OCI-LY3 (cell line): ENCODE measurements around the gene SYT1.

Source experiments
- H2AFZ ChIP-seq: fragments of 200-600, 300-600 bp; shearing (Covaris generic); 2 replicates; pipeline ENCODE4 v1.6.0; 2014; ENCODE audit warnings: antibody characterized with exemption, low read depth, low read length
- H3K27ac ChIP-seq: fragments of 200-600, 300-600 bp; sonication (generic); 2 replicates; pipeline ENCODE4 v1.5.1; 2014; ENCODE audit warnings: mild to moderate bottlenecking, low read length, moderate library complexity, mixed read lengths
- H3K27me3 ChIP-seq: fragments of 200-600, 300-600 bp; sonication (generic); 2 replicates; pipeline ENCODE4 v1.6.1; 2014; ENCODE audit warnings: low read depth, low read length, mixed read lengths
- H3K36me3 ChIP-seq: fragments of 200-600, 300-600 bp; sonication (generic); replicated peaks from 2 replicates; pipeline ENCODE3; 2014; ENCODE audit warnings: low read depth, low read length, mixed read lengths
- H3K4me1 ChIP-seq: fragments of 300-600, 200-600 bp; sonication (generic); 2 replicates; pipeline ENCODE4 v1.6.1; 2014; ENCODE audit warnings: low read length, mixed read lengths
- H3K4me2 ChIP-seq: fragments of 200-600, 300-600 bp; sonication (generic); 2 replicates; pipeline ENCODE4 v1.6.1; 2014; ENCODE audit warnings: low read length, mixed read lengths
- H3K4me3 ChIP-seq: fragments of 300-600, 200-600 bp; sonication (generic); 2 replicates; pipeline ENCODE4 v1.5.1; 2014; ENCODE audit warnings: antibody characterized with exemption, mild to moderate bottlenecking, low read length, moderate library complexity
- H3K79me2 ChIP-seq: fragments of 300-600, 200-600 bp; shearing (Covaris generic); 2 replicates; pipeline ENCODE4 v1.6.1; 2014; ENCODE audit warnings: mild to moderate bottlenecking, low read length, mixed read lengths
- H3K9ac ChIP-seq: fragments of 300-600, 200-600 bp; shearing (Covaris generic); 2 replicates; pipeline ENCODE4 v1.6.0; 2014; ENCODE audit warnings: mild to moderate bottlenecking, low read length, moderate library complexity
- H3K9me3 ChIP-seq: fragments of 200-600, 300-600 bp; shearing (Covaris generic); 2 replicates; pipeline ENCODE4 v1.6.1; 2014; ENCODE audit warnings: low read length, mixed read lengths; ENCODE audit not compliant: insufficient read depth
- H4K20me1 ChIP-seq: fragments of 200-600, 300-600 bp; sonication (generic); 2 replicates; pipeline ENCODE4 v1.6.1; 2016; ENCODE audit warnings: low read length, mixed read lengths; ENCODE audit not compliant: insufficient read depth
- EZH2phosphoT487 ChIP-seq: fragments of 200-600 bp; shearing (Covaris generic); IDR thresholded peaks from 2 replicates; pipeline ENCODE4 v1.6.1; 2018; ENCODE audit warnings: antibody characterized with exemption, mixed run types, low read depth
- TF ChIP-seq, protein P1 (sequence below): fragments of 200-600, 300-600 bp; sonication (generic); IDR thresholded peaks from 2 replicates; pipeline ENCODE4 v1.5.1; 2014; ENCODE audit warnings: antibody characterized with exemption, low read length, low read depth

Gene SYT1

DNA sequence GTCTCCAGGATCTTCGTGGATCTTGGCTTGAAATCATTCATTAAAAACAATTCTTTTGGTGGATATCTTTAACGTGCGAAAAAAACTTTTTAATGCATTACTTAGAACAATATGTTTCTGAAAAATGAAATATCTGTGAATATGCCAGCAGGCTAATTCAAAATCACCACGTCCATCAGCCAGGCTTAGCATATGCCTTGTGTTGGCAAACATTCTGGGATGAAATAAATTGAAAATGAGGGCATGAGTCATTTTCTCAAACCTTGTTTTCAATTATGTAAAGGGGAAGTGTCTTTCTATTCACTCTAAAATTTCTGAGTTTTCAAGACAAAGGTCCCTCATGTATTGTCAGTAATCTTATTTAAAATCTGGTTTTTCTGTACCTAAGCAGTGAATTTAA is 432.3 kb downstream of the SYT1 start:
- no peaks in the 10 kb centered on the region for H3K27me3 ChIP-seq

DNA sequence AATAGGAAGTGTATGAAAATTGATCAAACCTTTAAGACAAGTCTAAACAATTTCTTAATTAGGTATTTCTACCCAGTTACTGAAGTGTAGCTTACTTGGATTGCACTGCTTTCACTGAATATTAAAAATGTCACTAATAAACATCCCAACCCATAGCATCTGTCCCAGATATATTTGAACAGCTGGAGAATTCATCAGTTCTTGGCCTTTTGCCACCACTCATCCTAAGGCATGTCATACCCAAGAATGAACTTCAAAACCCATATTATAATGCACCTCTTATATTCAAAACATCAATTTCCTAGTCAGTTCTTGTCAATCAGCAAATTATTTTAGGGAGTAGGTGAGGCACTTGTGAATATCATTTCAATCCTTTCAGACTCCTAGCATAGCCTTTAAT is 433.9 kb downstream of the SYT1 start:
- H2AFZ ChIP-seq = no peak overlapping the region

More for the DNA sequence above, 432.3 kb downstream of the SYT1 start:
- H4K20me1 ChIP-seq = no peaks in the 10 kb centered on the region
- no peaks in the 10 kb centered on the region for H3K4me1 ChIP-seq
- H3K36me3 ChIP-seq = no peaks in the 10 kb centered on the region
- TF ChIP-seq, protein P1, sequence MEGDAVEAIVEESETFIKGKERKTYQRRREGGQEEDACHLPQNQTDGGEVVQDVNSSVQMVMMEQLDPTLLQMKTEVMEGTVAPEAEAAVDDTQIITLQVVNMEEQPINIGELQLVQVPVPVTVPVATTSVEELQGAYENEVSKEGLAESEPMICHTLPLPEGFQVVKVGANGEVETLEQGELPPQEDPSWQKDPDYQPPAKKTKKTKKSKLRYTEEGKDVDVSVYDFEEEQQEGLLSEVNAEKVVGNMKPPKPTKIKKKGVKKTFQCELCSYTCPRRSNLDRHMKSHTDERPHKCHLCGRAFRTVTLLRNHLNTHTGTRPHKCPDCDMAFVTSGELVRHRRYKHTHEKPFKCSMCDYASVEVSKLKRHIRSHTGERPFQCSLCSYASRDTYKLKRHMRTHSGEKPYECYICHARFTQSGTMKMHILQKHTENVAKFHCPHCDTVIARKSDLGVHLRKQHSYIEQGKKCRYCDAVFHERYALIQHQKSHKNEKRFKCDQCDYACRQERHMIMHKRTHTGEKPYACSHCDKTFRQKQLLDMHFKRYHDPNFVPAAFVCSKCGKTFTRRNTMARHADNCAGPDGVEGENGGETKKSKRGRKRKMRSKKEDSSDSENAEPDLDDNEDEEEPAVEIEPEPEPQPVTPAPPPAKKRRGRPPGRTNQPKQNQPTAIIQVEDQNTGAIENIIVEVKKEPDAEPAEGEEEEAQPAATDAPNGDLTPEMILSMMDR = no peak
- no peak for TF ChIP-seq EZH2phosphoT487
- no peaks in the 10 kb centered on the region for H3K79me2 ChIP-seq
- H3K4me2 ChIP-seq = no peak overlapping the region
- no peaks in the 10 kb centered on the region for H3K9me3 ChIP-seq
- H3K4me3 ChIP-seq = no peak overlapping the region
- no peak overlapping the region for H2AFZ ChIP-seq
- H3K9ac ChIP-seq = no peak overlapping the region
- H3K27ac ChIP-seq = no peak overlapping the region

DNA sequence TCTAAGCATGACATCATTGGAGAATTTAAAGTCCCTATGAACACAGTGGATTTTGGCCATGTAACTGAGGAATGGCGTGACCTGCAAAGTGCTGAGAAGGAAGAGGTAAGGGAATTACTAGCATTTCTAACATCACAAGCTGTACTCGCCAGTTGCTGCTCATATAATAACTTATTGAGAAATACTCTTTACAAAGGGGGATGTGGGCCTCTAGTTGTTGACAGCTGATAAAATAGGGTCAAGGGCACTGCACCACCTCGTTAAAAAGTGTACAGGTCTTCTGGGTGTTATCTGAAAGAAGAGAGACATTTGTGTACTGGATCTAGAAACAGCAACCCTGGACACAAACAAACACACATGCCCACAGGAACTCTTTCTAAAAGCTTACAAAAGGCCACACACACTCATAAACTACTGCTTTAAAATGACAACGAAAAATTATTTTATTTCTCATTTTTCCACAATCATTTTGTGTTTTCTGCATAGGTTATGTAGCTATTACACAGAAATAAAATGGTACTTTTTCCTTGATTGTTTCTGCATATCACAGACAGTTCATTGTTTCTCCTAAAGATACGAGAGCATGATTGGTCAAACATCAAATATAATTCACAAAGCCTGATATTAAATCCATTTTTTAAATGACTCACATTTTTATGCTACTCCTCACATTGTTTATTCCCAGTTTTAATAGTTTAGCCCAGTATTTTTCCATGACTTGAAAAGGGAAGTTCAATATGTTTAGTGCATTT is 435.0 kb downstream of the SYT1 start:
- H3K4me3 ChIP-seq = no peak overlapping the region
- no peak for TF ChIP-seq EZH2phosphoT487
- TF ChIP-seq, protein P1 = no peak
- no peaks in the 10 kb centered on the region for H3K4me1 ChIP-seq
- no peaks in the 10 kb centered on the region for H3K36me3 ChIP-seq
- no peak overlapping the region for H3K4me2 ChIP-seq
- H3K9me3 ChIP-seq = no peaks in the 10 kb centered on the region
- no peak overlapping the region for H2AFZ ChIP-seq
- no peaks in the 10 kb centered on the region for H3K79me2 ChIP-seq
- no peak overlapping the region for H3K9ac ChIP-seq
- no peak overlapping the region for H3K27ac ChIP-seq
- no peaks in the 10 kb centered on the region for H3K27me3 ChIP-seq
- no peaks in the 10 kb centered on the region for H4K20me1 ChIP-seq

More for the DNA sequence above, 433.9 kb downstream of the SYT1 start:
- no peak overlapping the region for H3K4me2 ChIP-seq
- TF ChIP-seq EZH2phosphoT487 = no peak
- TF ChIP-seq, protein P1 = no peak
- no peaks in the 10 kb centered on the region for H3K27me3 ChIP-seq
- no peaks in the 10 kb centered on the region for H3K79me2 ChIP-seq
- no peaks in the 10 kb centered on the region for H3K4me1 ChIP-seq
- no peak overlapping the region for H3K27ac ChIP-seq
- H4K20me1 ChIP-seq = no peaks in the 10 kb centered on the region
- H3K36me3 ChIP-seq = no peaks in the 10 kb centered on the region
- H3K4me3 ChIP-seq = no peak overlapping the region
- no peaks in the 10 kb centered on the region for H3K9me3 ChIP-seq
- no peak overlapping the region for H3K9ac ChIP-seq

DNA sequence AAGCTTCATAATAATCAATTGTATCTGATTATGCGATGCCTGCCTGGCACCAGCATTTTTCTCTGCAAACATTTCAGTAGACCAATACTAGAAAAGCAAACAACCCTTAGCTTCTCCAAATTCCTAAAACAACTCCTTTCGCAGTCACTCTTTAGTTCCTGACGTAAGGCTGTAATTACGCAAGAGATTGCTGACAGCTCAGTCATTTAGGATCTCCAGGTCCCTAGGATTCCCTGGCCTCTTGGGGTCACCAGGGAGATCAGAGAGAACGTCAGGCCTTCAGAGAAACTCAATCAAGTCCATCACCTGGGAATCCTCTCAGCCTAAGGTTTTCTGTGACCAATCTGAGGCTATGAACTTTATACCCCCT is 435.6 kb downstream of the SYT1 start:
- no peak overlapping the region for H3K4me2 ChIP-seq
- H3K4me1 ChIP-seq = no peaks in the 10 kb centered on the region
- no peak overlapping the region for H2AFZ ChIP-seq
- no peak overlapping the region for H3K4me3 ChIP-seq
- no peaks in the 10 kb centered on the region for H3K79me2 ChIP-seq
- H3K27ac ChIP-seq = no peak overlapping the region
- no peak for TF ChIP-seq EZH2phosphoT487
- TF ChIP-seq, protein P1 = no peak
- H3K9ac ChIP-seq = no peak overlapping the region
- no peaks in the 10 kb centered on the region for H3K27me3 ChIP-seq
- H3K36me3 ChIP-seq = no peaks in the 10 kb centered on the region
- H4K20me1 ChIP-seq = no peaks in the 10 kb centered on the region
- no peaks in the 10 kb centered on the region for H3K9me3 ChIP-seq
